Breast epithelium (tissue), 3 donors: Measurements from ENCODE around the gene DYNLRB1.

Experiments
- POLR2A ChIP-seq: fragments of 450-650 bp; IDR thresholded peaks from one replicate; pipeline ENCODE4 v1.6.1; 2016; ENCODE audit warnings: antibody characterized with exemption, mild to moderate bottlenecking, moderate library complexity
- TF ChIP-seq, protein P1 (sequence below), 3 donors: fragments of 450-650 bp; IDR thresholded peaks; one replicate each; pipeline ENCODE4 v1.5.1; 2016 to 2017; ENCODE audit warnings: antibody characterized with exemption in 3 of 3, mild to moderate bottlenecking in 3 of 3, moderate library complexity in 3 of 3

DNA sequence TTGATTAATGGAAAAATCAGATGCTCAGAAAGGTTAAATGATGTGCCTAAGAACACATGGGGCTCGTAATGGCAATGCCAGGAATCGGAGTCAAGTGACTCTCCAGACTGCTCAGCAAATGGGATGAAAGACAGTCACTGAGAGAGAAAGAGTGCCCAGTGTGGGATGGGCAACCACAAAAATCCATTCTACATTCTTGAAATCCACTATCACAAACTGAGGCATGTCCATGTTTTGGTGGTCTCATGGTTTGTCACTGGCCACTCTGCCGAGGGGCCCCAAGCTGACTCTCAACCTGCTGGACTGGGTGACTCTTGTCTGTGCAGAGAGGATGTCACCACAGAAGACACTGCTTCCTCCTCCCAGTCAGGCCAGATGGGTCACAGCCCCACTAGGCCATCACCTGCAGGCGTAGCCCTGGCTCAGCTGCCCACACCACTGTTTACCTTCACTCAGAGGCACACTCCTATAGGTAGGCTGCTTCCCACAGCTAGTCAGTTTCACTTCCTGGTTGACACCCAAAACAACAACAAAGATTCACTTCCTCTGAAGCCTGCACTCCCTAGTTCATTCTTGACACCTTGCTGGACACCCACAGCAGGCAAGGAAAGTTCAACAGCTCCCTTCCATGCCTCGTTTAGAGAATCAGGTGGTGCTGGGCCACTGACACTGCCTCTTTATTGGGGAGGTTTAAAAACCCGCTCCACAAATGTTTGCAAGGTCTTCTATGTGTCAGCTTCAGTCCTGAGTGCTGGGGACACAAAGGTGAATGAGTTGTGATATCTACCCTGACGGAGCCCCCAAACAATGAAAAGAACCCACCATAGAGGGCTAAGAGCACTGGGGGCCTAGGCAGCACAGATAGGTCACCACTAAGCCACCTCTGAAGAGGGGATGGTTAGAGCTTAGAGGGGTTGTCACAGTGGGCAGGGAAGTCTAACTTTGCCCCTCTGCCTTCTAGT is 64.0 kb downstream of the DYNLRB1 start:
- TF ChIP-seq POLR2A: no peak
- TF ChIP-seq, protein P1, sequence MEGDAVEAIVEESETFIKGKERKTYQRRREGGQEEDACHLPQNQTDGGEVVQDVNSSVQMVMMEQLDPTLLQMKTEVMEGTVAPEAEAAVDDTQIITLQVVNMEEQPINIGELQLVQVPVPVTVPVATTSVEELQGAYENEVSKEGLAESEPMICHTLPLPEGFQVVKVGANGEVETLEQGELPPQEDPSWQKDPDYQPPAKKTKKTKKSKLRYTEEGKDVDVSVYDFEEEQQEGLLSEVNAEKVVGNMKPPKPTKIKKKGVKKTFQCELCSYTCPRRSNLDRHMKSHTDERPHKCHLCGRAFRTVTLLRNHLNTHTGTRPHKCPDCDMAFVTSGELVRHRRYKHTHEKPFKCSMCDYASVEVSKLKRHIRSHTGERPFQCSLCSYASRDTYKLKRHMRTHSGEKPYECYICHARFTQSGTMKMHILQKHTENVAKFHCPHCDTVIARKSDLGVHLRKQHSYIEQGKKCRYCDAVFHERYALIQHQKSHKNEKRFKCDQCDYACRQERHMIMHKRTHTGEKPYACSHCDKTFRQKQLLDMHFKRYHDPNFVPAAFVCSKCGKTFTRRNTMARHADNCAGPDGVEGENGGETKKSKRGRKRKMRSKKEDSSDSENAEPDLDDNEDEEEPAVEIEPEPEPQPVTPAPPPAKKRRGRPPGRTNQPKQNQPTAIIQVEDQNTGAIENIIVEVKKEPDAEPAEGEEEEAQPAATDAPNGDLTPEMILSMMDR (IDR thresholded peaks at IDR 0.05): no peak
